HG02981 (cell line): Measurements from ENCODE around the gene SYNPR.

Experiments used
- ATAC-seq: cut with Tn5 transposase; IDR thresholded peaks from one replicate; pipeline ENCODE4 v1.9.1; 2021; ENCODE audit warnings: mild to moderate bottlenecking, moderate library complexity; ENCODE audit not compliant: unreplicated experiment

The SYNPR gene

DNA sequence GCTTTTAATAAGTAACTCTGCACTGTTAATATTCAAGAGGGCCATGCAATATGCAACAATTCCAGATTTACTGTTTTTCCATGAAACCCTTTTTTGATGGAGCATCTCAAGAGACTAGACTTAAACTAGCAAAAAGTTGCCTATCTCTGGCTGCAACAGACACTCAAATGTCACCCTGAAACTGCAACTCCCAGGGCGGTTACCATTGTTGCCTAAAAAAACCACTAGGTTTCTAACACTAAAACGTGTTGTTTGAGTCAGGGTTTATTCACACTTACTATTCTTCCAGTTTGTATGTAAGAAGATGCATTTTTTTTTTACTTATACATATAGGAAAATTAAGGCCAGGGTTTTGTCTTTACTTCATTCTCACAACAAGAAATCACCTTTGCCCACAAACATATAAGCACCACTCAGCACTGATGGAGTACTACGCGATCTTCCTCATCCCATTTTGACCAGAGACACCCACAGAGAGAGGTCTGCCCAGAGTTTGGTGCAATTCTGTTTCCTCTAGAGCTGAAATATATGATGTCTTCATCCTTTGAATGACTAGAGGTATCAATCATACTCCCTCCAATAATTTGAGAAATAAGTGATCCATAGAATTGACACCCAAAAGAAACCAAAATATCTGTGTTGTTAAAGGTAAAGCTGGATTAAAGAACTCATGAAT lies 250.4 kb downstream of the SYNPR start:
- no peak for ATAC-seq

DNA sequence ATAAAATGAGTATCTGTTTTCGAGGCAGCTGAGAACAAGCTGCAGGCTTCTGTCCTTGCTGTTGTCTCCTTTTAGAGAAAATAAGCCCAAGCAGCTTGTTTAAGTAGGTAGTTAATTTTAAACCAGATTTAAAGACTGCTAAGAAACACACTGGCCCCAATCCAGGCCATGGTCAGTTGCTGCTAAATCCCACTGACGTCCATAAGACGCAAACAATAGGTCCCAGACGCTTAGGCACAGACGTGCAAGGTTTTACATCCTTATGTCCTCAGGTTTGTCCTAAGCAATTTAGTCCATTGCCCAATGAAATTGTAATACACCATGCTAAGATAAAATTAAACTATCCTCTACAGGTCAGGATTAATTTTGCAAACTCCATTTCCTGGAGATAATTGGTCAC lies 254.4 kb downstream of the SYNPR start:
- no peak for ATAC-seq

DNA sequence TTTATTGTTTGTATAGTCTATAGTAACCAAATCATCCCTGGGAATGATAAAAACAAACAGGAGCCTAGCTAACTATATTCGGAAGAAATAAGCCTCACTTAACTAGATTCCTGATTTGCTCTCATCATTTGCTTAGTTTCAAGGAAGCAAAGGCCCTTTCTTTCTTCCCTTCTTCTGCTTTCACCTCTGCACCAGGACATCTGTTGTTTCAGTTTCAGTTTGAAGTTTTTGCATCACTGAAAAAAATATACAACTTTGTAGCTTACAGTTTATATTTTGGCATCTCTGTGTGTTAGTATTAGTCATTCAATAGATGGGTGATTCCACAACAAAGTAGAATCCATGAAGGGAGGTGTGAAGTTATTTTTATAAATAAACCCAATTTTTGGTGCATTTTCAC lies 260.8 kb downstream of the SYNPR start:
- no peak for ATAC-seq

DNA sequence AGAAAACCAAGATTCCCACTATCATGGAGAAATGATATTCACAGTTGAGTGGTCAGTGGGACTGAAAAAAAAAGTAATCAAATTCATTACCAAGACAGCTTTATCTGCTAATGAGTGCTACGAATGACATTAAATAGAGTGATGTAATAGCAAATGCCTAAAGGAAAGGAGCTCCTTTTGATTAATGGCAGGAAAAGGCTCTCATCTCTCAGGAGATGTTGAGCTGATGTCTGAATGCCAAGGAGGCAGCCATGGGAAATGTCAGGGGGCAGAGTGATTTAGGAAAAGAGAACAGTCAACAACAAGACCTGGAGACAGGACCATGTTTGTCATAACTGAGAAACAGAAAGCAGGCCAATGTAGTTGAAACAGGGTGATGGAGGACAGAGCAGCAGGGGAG lies 277.7 kb downstream of the SYNPR start:
- no peak for ATAC-seq

DNA sequence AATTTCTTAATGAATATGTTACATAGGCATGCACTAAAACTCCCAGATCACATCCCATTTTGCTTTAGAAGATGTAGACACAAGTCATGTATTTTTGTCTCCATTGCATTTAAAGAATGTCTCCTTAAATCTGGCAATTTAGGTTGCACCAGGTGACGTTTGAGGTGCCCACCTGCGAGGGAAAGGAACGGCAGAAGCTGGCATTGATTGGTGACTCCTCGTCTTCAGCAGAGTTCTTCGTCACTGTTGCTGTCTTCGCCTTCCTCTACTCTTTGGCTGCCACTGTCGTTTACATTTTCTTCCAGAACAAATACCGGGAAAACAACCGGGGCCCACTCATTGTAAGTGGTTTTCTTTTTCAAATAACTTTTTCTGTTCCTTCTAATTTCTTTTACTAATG lies 278.3 kb downstream of the SYNPR start:
- no peak for ATAC-seq

DNA sequence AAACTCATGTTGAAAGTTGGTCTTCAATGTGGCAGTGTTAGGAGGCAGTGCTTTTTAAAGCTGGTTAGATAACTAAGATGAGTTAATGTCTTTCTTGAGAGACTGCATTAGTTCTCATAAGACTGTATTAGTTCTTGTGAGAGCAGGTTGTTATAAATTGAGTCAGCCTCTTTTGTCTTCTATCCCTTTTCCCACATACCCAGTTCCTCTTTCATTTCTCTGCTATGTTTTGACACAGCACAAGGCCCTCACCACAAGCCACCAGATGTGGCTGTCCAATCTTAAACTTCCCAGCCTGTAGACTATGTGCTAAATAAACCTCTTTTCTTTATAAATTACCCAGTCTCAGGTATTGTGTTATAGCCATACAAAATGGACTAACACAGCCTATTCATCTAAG lies 279.8 kb downstream of the SYNPR start:
- ATAC-seq = peak; percentile 47

DNA sequence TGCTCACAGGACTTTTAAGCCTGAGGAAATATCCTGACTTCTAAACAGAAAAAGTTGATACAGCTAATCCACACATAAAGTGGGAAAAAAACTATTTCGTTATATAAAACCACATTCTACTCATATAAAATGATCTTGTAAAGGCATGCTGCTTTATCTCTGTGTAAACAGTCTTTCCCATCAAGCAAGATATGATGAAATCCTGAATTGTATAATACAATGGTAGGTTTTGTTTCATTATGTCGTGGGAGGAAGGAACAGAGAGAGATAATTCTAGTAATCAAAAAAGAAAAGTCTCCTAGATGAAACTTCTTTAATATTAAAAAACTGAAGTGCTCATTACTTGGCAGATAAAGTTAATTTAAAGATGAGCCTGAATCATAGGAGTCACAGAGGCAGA lies 281.8 kb downstream of the SYNPR start:
- ATAC-seq = no peak

DNA sequence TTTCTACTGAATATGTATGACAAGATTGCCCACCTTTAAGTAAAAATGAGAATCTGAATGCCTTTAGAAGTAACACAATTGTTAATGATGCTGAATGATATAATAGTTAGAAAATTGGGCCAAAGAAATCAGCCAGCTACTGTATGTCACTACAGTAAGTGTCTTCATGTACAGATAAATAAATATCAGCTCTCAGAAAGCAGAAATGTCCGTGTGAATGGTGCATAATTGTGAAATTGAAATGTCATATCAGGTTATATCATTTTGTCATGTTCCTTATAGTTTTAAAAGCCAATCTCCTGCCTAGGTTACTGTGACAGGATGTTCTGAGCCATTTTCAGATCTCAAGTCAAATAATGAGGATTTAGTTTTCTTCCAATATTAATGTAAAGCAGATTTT lies 283.8 kb downstream of the SYNPR start:
- ATAC-seq = no peak

DNA sequence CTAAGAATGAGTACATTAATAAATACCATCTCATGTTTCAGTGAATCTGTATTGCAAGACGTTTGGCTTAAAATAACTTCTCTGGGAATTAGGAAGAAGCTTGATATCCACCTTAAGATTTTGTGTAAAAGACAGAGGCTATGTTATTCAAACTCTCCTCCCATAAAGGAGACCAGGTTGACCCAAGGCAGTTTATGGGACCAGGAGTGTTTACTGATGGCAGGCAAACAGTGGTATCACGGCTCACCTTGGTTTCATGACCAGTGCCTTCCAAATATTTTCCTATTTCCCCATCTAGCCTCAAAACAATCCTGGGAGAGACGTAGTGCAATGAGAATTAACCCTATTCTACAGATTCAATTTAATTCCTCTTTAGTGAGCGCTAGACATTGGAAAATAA lies 284.2 kb downstream of the SYNPR start:
- no peak for ATAC-seq

DNA sequence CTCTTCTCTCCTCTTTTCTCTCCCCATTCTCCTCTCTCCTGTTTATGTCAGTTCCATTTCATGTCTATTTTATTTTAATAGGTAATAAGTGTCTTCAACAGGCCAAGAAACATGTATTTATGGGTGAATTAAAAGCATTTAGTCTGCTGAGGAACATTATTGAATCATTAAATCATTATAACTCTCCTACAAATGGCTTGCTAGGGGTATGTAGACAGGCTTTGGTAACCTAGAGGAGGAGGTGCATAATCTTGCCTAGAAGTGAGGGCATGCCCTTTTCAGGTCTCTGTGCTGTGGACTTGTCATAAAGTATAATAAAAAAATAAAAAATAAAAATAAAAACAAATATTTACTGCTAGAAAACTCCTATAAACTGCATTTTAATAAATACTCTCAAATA lies 285.5 kb downstream of the SYNPR start:
- no peak for ATAC-seq

DNA sequence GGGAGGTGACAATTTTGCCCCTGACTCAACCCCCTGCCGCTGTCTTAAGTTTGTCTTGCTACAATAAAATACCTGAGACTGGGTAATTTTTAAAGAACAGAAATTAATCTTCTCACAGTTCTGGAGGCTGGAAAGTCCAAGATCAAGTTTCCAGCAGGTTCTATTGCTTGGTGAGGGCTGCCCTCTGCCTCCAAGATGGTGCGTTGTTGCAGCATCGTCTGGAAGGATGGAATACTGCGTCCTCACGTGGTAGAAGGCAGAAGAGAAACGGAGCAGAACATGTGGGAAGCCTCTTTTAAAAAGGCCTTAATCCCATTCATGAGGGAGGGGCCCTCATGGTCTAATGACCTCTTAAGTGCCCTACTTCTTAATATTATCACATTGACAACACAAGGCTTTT lies 287.1 kb downstream of the SYNPR start:
- no peak for ATAC-seq

DNA sequence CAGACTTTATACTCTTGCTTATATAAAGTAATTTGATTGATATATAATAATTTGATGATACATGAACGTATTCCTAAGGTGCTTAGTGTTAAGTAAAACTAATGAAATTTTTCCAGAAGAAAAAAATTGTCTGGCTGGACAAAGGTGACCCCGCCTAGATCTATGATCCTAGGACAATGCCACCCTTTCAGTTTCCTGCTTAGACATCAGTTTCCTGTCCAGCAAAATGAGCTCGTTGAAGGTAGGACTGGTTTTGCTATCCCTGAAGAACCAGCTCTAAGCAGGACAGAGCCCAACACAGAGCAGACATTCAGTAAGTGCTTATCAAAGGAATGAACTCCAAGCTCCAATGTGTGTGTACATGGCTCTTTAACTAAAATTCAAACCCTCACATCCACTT lies 293.6 kb downstream of the SYNPR start:
- no peak for ATAC-seq

DNA sequence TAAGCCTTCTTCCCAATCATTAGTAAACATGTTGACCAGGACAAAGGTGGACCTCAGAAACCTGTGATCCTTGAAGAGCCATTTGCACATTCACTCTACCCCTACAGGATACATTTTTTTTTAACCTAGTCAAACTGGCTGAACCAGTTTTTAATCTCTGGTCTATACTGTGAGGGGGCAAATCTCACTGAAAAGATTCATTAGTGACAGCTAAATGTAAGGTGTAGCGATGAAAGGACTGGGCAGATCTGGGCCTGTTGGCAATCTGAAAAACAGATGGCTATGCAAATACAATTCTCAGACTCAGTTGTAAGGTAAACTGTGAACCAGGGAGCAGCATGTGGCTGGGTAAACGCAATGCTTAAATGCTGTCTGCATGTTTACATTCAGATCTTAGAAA lies 298.7 kb downstream of the SYNPR start:
- no peak for ATAC-seq

DNA sequence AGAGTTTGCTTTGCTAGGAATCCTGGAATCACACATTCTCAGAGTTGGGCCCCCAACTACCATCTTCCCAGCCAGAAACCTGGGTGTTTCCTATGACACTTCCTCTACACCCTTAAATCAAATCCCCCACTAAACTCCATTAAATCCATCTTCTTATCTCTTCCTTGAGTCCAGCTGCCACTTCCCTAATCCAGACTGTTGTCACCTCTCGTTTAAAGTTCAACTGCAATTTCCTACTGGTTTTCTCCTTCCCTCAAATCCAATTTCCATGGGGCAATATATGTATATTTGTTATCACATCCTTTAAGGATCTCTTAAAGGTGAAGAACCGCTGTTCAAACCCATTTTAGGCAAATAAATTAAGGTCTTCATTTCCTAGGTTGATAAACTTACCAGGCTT lies 300.8 kb downstream of the SYNPR start:
- ATAC-seq = no peak

DNA sequence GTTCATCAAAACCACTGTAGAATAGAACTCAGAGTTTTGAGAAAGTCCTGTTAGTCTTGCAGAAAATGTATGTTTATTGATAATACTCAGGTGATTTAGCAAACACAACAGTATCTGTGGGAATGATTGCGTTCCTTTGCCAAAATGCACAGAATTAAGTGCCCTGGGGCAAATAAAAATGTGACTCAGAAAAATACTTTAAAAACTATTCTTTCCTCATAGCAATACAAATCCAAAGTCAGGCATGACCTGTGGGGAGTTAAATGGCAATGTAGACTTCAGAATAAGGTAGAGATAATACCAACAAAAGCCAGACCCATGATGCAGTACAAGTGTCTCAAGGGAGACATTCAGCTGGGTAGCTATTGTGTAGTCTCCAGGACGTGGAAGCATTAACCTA lies 302.0 kb downstream of the SYNPR start:
- no peak for ATAC-seq

DNA sequence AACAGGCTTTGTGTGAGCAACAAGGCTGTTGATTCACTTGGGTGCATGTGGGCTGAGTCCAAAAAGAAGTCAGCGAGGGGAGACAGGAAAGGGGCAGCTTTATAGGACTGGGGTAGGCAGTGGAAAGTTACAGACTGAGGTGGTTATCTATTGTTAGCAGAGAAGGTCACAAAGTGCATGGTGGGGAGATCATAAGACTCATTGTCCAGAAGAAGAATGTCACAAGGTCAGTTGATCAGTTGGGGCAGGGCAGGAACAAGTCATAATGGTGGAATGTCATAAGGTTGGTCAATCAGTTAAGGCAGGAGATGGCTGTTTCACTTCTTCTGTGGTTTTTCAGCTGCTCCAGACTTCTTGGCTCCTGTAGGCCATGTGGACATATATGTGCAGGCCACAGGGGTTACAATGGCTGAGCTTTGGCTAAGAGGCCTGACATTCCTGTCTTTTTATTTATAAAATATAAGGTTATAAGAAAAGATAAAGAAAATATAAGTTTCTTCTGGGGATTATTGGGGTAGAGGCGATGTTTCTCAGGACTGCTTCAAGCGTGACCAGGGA lies 304.9 kb downstream of the SYNPR start:
- ATAC-seq = no peak

DNA sequence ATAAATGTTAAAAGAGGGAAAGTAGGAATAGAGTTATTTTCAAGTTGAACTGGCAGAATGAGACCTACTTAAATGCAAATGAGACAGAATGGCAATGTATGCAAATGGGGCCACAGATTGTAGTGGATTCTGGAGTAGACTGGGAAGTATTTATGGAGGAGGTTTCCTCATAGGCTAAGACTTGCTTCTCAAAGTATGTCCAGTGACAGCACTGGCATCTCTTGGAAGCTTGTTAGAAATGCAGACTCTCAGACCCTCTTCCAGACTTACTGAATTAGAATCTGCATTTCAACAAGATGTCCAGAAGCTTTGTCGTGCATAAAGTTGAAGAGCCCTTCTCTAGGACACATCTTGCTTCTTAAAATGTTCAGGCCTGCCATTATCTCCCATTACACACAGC lies 306.6 kb downstream of the SYNPR start:
- ATAC-seq = no peak

DNA sequence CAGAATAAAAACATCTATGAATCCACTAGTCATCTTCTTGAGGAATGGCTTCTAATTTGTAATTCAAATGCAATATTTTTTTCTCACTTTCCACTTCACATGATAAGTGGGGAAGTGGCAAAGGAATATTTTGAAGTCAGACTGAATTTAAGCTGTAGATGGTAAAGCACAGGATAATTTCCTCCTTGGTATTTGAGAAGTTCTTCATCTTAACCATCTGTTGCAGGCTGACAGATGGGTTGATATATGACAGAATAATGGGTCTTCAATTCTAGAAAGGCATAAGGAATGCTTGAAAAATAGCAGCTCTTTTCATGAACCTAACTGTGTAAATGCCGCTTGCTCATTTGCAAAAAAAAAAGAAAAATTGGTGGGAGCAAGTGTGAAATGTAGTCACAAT lies 307.8 kb downstream of the SYNPR start:
- ATAC-seq = no peak

DNA sequence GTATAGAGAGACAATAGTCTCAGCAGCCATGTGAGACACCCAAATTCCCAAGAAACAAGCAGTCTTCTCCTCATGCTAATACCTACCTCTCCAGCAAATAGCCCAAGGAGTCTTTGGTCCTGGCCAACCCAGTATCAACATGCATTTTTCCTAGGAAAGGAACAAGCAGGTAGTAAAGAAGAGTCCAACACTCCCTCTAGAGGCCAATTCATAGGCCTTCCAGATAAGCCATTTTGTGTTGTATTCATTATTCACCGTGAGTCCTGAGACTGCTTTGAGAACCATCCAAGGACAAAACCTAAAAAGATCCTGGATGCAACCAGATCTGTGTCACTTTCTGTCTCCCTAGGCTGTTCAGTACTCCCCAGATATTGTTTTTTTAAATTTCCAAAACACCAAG lies 310.8 kb downstream of the SYNPR start:
- no peak for ATAC-seq

DNA sequence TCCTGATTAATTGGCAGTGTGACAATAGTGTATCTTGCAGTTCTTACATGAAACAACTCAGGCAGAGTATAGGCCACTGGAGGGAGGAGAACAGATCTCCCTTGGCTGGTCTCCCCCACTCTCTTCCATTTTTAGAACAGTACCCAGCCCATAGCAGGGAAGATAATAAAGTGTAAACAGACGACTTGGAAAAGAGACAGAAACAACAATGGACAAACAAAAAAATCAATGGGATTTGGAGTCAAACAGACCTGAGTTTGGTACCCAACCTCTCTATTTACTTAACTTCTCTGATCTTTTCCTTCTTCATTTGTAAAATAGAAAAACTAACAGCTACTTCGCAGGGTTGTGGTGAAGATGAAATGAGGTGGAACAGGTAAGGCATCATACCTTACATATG lies 315.7 kb downstream of the SYNPR start:
- ATAC-seq = no peak

DNA sequence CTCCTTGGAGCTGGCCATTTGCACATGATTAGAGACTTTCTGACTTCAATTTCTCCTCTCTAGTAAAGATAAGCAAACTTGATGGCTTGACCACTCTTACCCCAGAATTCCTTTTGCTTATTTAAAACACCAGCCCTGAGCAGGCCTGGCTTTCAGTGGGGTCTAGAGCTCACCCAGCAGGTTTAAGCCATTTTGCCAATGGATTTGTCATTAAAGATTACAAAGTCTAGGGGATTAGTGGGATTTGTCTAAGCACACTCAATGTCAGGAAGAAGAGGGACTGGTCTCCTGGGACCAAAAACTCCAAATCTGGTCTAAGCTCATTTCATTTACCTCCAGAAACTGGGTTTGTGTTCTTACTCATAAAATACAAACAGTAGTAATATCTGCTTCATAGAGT lies 317.1 kb downstream of the SYNPR start:
- ATAC-seq = no peak

DNA sequence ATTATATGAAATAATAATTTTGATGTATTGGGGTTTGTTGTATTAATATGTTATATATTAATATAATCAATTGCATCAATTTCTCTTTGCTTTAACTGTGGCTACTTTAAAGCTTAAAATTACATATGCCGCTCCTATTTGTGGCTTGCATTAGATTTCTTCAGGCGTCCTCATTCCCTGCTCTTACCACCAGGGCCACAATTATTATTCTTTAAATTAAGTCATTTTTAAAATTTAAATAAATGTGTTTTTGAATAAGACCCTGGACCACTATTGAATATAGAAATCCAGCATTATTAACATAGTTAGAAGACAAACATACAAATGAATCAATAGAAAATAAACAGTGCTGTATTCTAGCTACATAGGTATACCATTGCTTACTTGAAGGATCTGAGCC lies 318.9 kb downstream of the SYNPR start:
- no peak for ATAC-seq

DNA sequence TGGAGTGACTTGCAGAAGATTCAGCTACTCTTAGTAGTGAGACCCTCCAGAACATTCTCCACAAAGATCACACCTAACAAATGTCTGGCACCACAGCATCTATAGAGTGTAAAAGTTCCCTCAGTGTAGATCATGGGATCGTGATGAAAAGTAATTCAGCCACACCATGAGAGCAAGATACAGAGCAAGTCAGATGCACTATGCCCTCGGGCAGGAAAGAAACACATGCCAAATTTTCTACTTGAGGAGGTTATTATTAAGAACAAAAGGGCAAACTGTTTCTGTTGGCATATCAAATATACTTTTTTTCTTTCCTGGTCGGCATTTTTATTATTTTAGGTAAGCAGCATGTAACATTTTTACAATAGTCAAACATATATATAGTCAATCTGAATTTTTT lies 329.6 kb downstream of the SYNPR start:
- no peak for ATAC-seq
